ENCODE data around the gene PIPOX. TPM values are rescaled to one million over a fixed set of nuclear protein-coding genes. Genes with fewer than 3 reads are reported as not detected.

Gene PIPOX
- total and polyA plus RNA-seq, 2 of the 13 experiments (the other 11 are each of a cell fraction or from before 2014, with no cell fraction given): 87.3 to 154 TPM

DNA sequence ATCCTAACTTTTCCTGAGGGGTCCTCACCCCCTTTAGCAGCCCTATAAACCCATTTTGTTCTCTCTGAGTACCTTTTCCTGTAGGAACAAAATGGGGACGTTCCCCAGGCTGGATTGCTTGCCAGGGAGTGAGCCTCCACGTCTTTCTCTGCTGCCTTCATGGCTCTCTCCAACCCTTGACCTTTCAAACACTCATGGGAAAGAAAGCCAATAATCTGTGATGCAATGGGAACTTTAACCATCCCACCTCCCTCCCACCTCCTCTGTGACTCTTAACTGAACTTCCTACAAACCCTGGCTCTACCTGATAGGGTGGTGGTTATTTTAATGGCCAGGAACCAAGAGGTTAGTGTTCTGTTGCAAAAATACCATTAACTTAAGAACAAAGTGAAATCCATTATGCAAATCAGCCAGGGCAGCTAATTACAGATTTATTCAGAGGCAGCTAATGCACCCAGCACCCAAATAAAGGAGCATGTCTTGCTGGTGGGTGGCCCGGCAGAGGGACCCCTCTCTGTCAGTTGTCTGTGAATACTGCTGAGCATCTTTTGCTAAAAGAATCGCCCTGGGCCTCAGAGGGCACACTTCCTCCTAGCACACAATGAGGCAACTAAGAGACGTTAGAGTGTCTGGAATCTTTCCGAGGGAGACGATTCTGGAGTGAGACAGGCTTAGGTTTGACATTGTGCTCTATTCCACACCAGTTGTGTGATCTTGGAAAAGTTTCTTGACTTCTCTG, 3.0 kb downstream of the PIPOX start (continued):
- TF ChIP-seq, protein P1, sequence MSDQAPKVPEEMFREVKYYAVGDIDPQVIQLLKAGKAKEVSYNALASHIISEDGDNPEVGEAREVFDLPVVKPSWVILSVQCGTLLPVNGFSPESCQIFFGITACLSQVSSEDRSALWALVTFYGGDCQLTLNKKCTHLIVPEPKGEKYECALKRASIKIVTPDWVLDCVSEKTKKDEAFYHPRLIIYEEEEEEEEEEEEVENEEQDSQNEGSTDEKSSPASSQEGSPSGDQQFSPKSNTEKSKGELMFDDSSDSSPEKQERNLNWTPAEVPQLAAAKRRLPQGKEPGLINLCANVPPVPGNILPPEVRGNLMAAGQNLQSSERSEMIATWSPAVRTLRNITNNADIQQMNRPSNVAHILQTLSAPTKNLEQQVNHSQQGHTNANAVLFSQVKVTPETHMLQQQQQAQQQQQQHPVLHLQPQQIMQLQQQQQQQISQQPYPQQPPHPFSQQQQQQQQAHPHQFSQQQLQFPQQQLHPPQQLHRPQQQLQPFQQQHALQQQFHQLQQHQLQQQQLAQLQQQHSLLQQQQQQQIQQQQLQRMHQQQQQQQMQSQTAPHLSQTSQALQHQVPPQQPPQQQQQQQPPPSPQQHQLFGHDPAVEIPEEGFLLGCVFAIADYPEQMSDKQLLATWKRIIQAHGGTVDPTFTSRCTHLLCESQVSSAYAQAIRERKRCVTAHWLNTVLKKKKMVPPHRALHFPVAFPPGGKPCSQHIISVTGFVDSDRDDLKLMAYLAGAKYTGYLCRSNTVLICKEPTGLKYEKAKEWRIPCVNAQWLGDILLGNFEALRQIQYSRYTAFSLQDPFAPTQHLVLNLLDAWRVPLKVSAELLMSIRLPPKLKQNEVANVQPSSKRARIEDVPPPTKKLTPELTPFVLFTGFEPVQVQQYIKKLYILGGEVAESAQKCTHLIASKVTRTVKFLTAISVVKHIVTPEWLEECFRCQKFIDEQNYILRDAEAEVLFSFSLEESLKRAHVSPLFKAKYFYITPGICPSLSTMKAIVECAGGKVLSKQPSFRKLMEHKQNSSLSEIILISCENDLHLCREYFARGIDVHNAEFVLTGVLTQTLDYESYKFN (CRISPR knock-in tag; conservative IDR thresholded peaks at IDR 0.05): peak; percentile 75
- TF ChIP-seq ARNT2 (CRISPR knock-in tag; IDR thresholded peaks at IDR 0.05; ENCODE audit: low read depth) (no peak), TCF7L2 (IDR thresholded peaks at IDR 0.05; ENCODE audit: low read depth, low read length) (no peak), KAT8 (CRISPR knock-in tag; IDR thresholded peaks at IDR 0.05) (peak; percentile 37; the same call in 1 of the 2 replicates), REPIN1 (CRISPR knock-in tag; IDR thresholded peaks at IDR 0.05; ENCODE audit: borderline replicate concordance, low read depth) (peak; percentile 40; the same call in 1 of the 2 replicates), HMG20B (CRISPR knock-in tag; conservative IDR thresholded peaks at IDR 0.05) (no peak), ATF7-NPFF (CRISPR knock-in tag; IDR thresholded peaks at IDR 0.05; ENCODE audit: low read depth) (no peak), CHCHD3 (CRISPR knock-in tag; IDR thresholded peaks at IDR 0.05) (no peak), ZIK1 (CRISPR knock-in tag; IDR thresholded peaks at IDR 0.05; ENCODE audit: borderline replicate concordance, low read depth) (no peak), ZNF430 (CRISPR knock-in tag; IDR thresholded peaks at IDR 0.05) (no peak), KLF16 (CRISPR knock-in tag; IDR thresholded peaks at IDR 0.05) (peak in 1 of 2 experiments; percentile 56; a peak in 1 of 4 replicates), ZNF792 (CRISPR knock-in tag; IDR thresholded peaks at IDR 0.05) (0 out of 2 replicates have a peak, but pooled peaks have one; percentile 44), POGZ (CRISPR knock-in tag; IDR thresholded peaks at IDR 0.05) (0 out of 2 replicates have a peak, but pooled peaks have one; percentile 24), TBX2 (CRISPR knock-in tag; IDR thresholded peaks at IDR 0.05; ENCODE audit: borderline replicate concordance) (peak; percentile 53)
- TF ChIP-seq, protein P2, sequence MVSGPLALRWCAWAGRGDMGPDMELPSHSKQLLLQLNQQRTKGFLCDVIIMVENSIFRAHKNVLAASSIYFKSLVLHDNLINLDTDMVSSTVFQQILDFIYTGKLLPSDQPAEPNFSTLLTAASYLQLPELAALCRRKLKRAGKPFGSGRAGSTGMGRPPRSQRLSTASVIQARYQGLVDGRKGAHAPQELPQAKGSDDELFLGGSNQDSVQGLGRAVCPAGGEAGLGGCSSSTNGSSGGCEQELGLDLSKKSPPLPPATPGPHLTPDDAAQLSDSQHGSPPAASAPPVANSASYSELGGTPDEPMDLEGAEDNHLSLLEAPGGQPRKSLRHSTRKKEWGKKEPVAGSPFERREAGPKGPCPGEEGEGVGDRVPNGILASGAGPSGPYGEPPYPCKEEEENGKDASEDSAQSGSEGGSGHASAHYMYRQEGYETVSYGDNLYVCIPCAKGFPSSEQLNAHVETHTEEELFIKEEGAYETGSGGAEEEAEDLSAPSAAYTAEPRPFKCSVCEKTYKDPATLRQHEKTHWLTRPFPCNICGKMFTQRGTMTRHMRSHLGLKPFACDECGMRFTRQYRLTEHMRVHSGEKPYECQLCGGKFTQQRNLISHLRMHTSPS (CRISPR knock-in tag; IDR thresholded peaks at IDR 0.05; ENCODE audit: low read depth): no peak
